ENCODE measurements around the gene PTPN3. TPM values are rescaled to one million over a fixed set of nuclear protein-coding genes. Genes with fewer than 3 reads are reported as not detected.

PTPN3 gene
- total RNA-seq, 1 donor from 2014 or later: 3.7 TPM

- no peak for DNase-seq (ENCODE audit: low spot score, unreplicated experiment)
- Mint-ChIP-seq H3K4me3 (ENCODE audit: low read depth) (no peak overlapping the region), H3K27ac (no peak overlapping the region), H3K27me3 (peaks cover 14% of the 10 kb centered on the region), H3K36me3 (ENCODE audit: insufficient read depth) (no peaks in the 10 kb centered on the region), H3K9me3 (ENCODE audit: low read depth) (no peaks in the 10 kb centered on the region), H3K4me1 (ENCODE audit: low read depth) (no peaks in the 10 kb centered on the region)
- TF ChIP-seq CTCF (IDR thresholded peaks at IDR 0.05; ENCODE audit: unreplicated experiment): no peak
Observed at GRCh38 chr9:109488351-109488750, 9.8 kb downstream of the PTPN3 start.

- no peaks in the 10 kb centered on the region for H3K4me1 Mint-ChIP-seq (ENCODE audit: low read depth)
- H3K36me3 Mint-ChIP-seq (ENCODE audit: insufficient read depth): no peaks in the 10 kb centered on the region
- peaks cover 16% of the 10 kb centered on the region for H3K27me3 Mint-ChIP-seq
- no peak overlapping the region for H3K27ac Mint-ChIP-seq
- no peak overlapping the region for H3K4me3 Mint-ChIP-seq (ENCODE audit: low read depth)
- no peak for TF ChIP-seq CTCF (IDR thresholded peaks at IDR 0.05; ENCODE audit: unreplicated experiment)
- no peak for DNase-seq (ENCODE audit: low spot score, unreplicated experiment)
- no peaks in the 10 kb centered on the region for H3K9me3 Mint-ChIP-seq (ENCODE audit: low read depth)
Observed at GRCh38 chr9:109487247-109487646, 10.9 kb downstream of the PTPN3 start.

GRCh38 chr9:109483744-109484429 is 14.2 kb downstream of the PTPN3 start:
- H3K4me3 Mint-ChIP-seq (ENCODE audit: low read depth): no peak overlapping the region
- H3K4me1 Mint-ChIP-seq (ENCODE audit: low read depth): no peaks in the 10 kb centered on the region
- H3K27me3 Mint-ChIP-seq: peaks cover 12% of the 10 kb centered on the region
- no peaks in the 10 kb centered on the region for H3K9me3 Mint-ChIP-seq (ENCODE audit: low read depth)
- no peak overlapping the region for H3K27ac Mint-ChIP-seq
- DNase-seq (ENCODE audit: low spot score, unreplicated experiment): no peak
- H3K36me3 Mint-ChIP-seq (ENCODE audit: insufficient read depth): no peaks in the 10 kb centered on the region
- no peak for TF ChIP-seq CTCF (IDR thresholded peaks at IDR 0.05; ENCODE audit: unreplicated experiment)

GRCh38 chr9:109482391-109482916 is 15.7 kb downstream of the PTPN3 start:
- peaks cover 6% of the 10 kb centered on the region for H3K4me1 Mint-ChIP-seq (ENCODE audit: low read depth)
- no peaks in the 10 kb centered on the region for H3K9me3 Mint-ChIP-seq (ENCODE audit: low read depth)
- no peak overlapping the region for H3K4me3 Mint-ChIP-seq (ENCODE audit: low read depth)
- H3K36me3 Mint-ChIP-seq (ENCODE audit: insufficient read depth): no peaks in the 10 kb centered on the region
- TF ChIP-seq CTCF (IDR thresholded peaks at IDR 0.05; ENCODE audit: unreplicated experiment): no peak
- H3K27ac Mint-ChIP-seq: no peak overlapping the region
- no peak for DNase-seq (ENCODE audit: low spot score, unreplicated experiment)
- peaks cover 12% of the 10 kb centered on the region for H3K27me3 Mint-ChIP-seq

GRCh38 chr9:109481856-109482255 is 16.3 kb downstream of the PTPN3 start:
- Mint-ChIP-seq H3K9me3 (ENCODE audit: low read depth) (no peaks in the 10 kb centered on the region), H3K27ac (no peak overlapping the region), H3K4me1 (ENCODE audit: low read depth) (peaks cover 12% of the 10 kb centered on the region), H3K27me3 (peaks cover 12% of the 10 kb centered on the region), H3K4me3 (ENCODE audit: low read depth) (no peak overlapping the region), H3K36me3 (ENCODE audit: insufficient read depth) (no peaks in the 10 kb centered on the region)
- no peak for TF ChIP-seq CTCF (IDR thresholded peaks at IDR 0.05; ENCODE audit: unreplicated experiment)
- DNase-seq (ENCODE audit: low spot score, unreplicated experiment): no peak

Data from progenitor cell of endocrine pancreas (in vitro differentiated cells).